ENCODE results near the gene GZMM. TPM values are rescaled to one million over a fixed set of nuclear protein-coding genes. Genes with fewer than 3 reads are reported as not detected.

Gene GZMM
- total RNA-seq, 1 experiment from 2014 or later: not detected

DNA sequence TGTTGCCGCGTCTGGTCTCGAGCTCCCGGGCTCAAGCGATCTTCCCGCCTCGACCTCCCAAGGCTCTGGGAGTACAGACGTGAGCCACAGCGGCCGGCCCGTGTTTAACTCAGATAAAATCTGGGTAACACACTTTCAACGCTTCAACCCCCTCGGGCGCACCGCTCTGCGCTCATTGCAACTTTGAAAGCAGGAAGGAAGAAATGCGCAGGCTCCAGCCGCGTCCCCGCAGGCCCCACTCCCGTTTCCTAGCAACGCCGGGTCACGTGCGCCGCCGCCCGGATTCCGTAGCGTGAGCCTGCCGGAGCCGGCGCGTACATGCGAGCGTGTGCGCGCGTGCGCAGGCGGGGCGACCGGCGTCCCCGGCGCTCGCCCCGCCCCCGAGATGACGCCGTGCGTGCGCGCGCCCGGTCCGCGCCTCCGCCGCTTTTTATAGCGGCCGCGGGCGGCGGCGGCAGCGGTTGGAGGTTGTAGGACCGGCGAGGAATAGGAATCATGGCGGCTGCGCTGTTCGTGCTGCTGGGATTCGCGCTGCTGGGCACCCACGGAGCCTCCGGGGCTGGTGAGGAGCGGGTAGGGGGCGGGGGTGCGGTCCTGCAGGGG lies 28.4 kb downstream of the GZMM start, which contains the start of gene BSG:
TSS of gene BSG (plus strand) at position 457 of the 603 bp plus-strand sequence. CDS start at position 496, 39 bp downstream.
- ChIA-PET CTCF (no interaction called here), POLR2A (ENCODE audit: unreplicated experiment) (interaction anchor here (0.6 kb wide), 1 partner anchor 109 kb away, joined by 4 read pairs; no protein-coding TSS in a partner anchor)
- Histone ChIP-seq H4K20me1 (ENCODE audit: low read length) (peaks cover 36% of the 10 kb centered on the region), H3K9me3 (ENCODE audit: low read length) (no peaks in the 10 kb centered on the region), H3K9me2 (replicated peaks; ENCODE audit: low read length) (no peaks in the 10 kb centered on the region), H3K4me1 (ENCODE audit: insufficient read depth, low read length) (peaks cover 20% of the 10 kb centered on the region), H3K27me3 (ENCODE audit: low read length) (no peaks in the 10 kb centered on the region), H2AFZ (ENCODE audit: low read length) (peak within 1 kb of the TSS; percentile 68), H3F3A (ENCODE audit: low read length, unreplicated experiment) (no peaks in the 10 kb centered on the region), H3K9ac (ENCODE audit: low read length) (peak within 1 kb of the TSS; percentile 97), H3K79me2 (ENCODE audit: low read length) (peaks cover 48% of the 10 kb centered on the region), H3K4me3 (ENCODE audit: low read length) (peak within 1 kb of the TSS; percentile 93), H3K4me2 (ENCODE audit: low read length) (peak within 1 kb of the TSS; percentile 98), H3K36me3 (ENCODE audit: low read depth, low read length) (no peaks in the 10 kb centered on the region), H3K27ac (ENCODE audit: low read length) (peak within 1 kb of the TSS; percentile 44)
- DNase-seq (peak; percentile 95), ATAC-seq (peak; percentile 45)
- BruUV-seq (replicated peaks): no TSS peak
- TF ChIP-seq CTCF (conservative IDR thresholded peaks at IDR 0.05; ENCODE audit: low read depth, low read length): no peak
- no peak for TF ChIP-seq EZH2phosphoT487 (IDR thresholded peaks at IDR 0.05; ENCODE audit: borderline replicate concordance, low read length)
- no peak for TF ChIP-seq EZH2 (IDR thresholded peaks at IDR 0.05; ENCODE audit: low read length, unreplicated experiment)
- intact Hi-C loops (cut with micrococcal nuclease): loop anchor here (10.0 kb wide), 1 partner anchor 63 kb away; the partner anchor contains the start of genes FGF22 and POLRMT

DNA sequence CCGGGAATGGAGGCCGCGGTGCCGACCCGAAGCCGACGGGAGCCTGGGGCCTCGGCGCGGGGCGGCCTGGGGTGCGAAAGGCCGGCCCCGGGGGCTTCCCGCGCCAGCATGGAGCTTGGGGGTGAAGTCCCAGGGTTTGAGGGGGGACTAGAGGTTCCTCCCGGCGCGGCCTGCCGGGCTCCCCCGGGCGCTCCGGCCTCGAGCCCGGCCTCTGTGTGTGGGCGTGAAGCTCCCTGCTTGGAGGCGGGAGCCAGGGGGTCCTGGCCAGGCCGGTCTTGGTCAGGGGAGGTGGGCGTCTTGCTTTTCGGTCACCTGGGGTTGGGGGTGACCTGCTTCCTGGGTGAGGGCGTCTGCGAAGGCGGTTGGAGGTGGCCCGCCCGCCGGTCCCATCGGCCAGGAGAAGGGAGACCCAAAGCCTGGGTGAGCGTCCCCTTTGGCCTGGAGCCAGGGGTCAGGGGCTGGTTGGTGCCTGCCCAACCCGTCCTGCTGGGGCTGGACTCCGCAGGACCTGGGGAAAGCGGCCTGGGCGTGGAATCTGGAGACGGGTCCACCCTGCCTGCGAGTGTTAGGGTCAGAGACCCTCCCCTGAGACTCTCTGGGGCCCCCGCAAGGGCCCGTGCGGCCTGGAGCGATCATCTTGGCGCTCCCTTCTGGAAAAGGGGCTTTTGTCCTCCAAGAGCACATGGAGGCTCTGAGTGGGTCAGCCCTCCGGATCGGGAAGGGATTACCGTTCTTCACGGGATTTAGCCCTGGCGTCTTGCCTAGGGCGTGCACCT lies 29.1 kb downstream of the GZMM start:
- no peak overlapping the region for H2AFZ ChIP-seq (ENCODE audit: low read length)

More for the DNA sequence above, 29.1 kb downstream of the GZMM start:
- ATAC-seq: no peak
- CTCF ChIA-PET: no interaction called here
- Histone ChIP-seq H3K27me3 (ENCODE audit: low read length) (no peaks in the 10 kb centered on the region), H3K9me3 (ENCODE audit: low read length) (no peaks in the 10 kb centered on the region), H3K27ac (ENCODE audit: low read length) (peak overlapping the region; percentile 18; the same call in 1 of the 2 replicates), H3K4me3 (ENCODE audit: low read length) (peak overlapping the region; percentile 93), H3K79me2 (ENCODE audit: low read length) (peaks cover 55% of the 10 kb centered on the region), H3F3A (ENCODE audit: low read length, unreplicated experiment) (no peaks in the 10 kb centered on the region), H3K9ac (ENCODE audit: low read length) (peak overlapping the region; percentile 97), H3K36me3 (ENCODE audit: low read depth, low read length) (no peaks in the 10 kb centered on the region), H3K4me2 (ENCODE audit: low read length) (peak overlapping the region; percentile 98), H3K9me2 (replicated peaks; ENCODE audit: low read length) (no peaks in the 10 kb centered on the region), H4K20me1 (ENCODE audit: low read length) (peaks cover 43% of the 10 kb centered on the region), H3K4me1 (ENCODE audit: insufficient read depth, low read length) (peaks cover 20% of the 10 kb centered on the region)
- TF ChIP-seq CTCF (conservative IDR thresholded peaks at IDR 0.05; ENCODE audit: low read depth, low read length) (no peak), EZH2 (IDR thresholded peaks at IDR 0.05; ENCODE audit: low read length, unreplicated experiment) (no peak), EZH2phosphoT487 (IDR thresholded peaks at IDR 0.05; ENCODE audit: borderline replicate concordance, low read length) (no peak)
- POLR2A ChIA-PET (ENCODE audit: unreplicated experiment): no interaction called here
- TSS peak; percentile 62 for BruUV-seq (replicated peaks)
- intact Hi-C loops (cut with micrococcal nuclease): loop anchor here (10.0 kb wide), 1 partner anchor 62 kb away; the partner anchor contains the start of genes FGF22 and POLRMT
- DNase-seq: peak; percentile 47

Data from PC-3 (cell line).